Common myeloid progenitor, CD34-positive (primary cell): ENCODE data around the gene APOB.

ENCODE experiments used
- CTCF ChIA-PET: fragments of 350-600 bp; sonication (Branson Sonifier 250); formaldehyde crosslinking; loops from one replicate; lab custom pipeline; 2021; ENCODE audit warnings: antibody characterized with exemption; lab: Charles Lee
- POLR2A ChIA-PET: fragments of 350-600 bp; sonication (Branson Sonifier 250); formaldehyde crosslinking; loops from one replicate; lab custom pipeline; 2021; ENCODE audit warnings: antibody characterized with exemption; lab: Charles Lee
- DNase-seq, 3 donors: peaks; one replicate each; pipeline versions ENCODE4 v3.0.0 to v3.0.0-alpha.2; 2013
- H3K27ac ChIP-seq, 2 experiments: 1 replicate in 1 of 2; 2 replicates in 1 of 2; pipeline ENCODE4 v1.7.0; 2013; ENCODE audit warnings: inconsistent platforms in 2 of 2, low read length in 2 of 2, mild to moderate bottlenecking in 2 of 2, low read depth in 1 of 2, moderate library complexity in 1 of 2; ENCODE audit not compliant: severe bottlenecking in 2 of 2, insufficient read depth in 1 of 2, poor library complexity in 1 of 2
- H3K27me3 ChIP-seq, 5 experiments: replicated peaks in 2 of 5; 1 replicate in 3 of 5; 2 replicates in 2 of 5; pipeline versions ENCODE4 v1.6.1 to v1.7.0; 2013; ENCODE audit warnings: low read length in 4 of 5, mild to moderate bottlenecking in 2 of 5, moderate library complexity in 2 of 5, inconsistent platforms in 1 of 5; ENCODE audit not compliant: insufficient read depth in 5 of 5, control insufficient read depth in 4 of 5
- H3K36me3 ChIP-seq, 4 experiments: 1 replicate in 2 of 4; 2 replicates in 2 of 4; pipeline versions ENCODE4 v1.6.1 to v1.7.0; 2013; ENCODE audit warnings: low read length in 3 of 4, control low read depth in 1 of 4, mild to moderate bottlenecking in 1 of 4; ENCODE audit not compliant: control insufficient read depth in 4 of 4, insufficient read depth in 4 of 4
- H3K4me1 ChIP-seq, 4 experiments: 1 replicate in 3 of 4; 2 replicates in 1 of 4; pipeline versions ENCODE4 v1.6.1 to v1.7.1; 2013; ENCODE audit warnings: low read length in 3 of 4, mild to moderate bottlenecking in 3 of 4, control low read depth in 1 of 4, inconsistent platforms in 1 of 4, moderate library complexity in 1 of 4; ENCODE audit not compliant: control insufficient read depth in 4 of 4, insufficient read depth in 4 of 4; ENCODE audit errors: control extremely low read depth in 1 of 4
- H3K4me3 ChIP-seq, 7 experiments: 1 replicate in 4 of 7; 2 replicates in 3 of 7; pipeline versions ENCODE4 v1.5.1 to v1.7.0; 2013; ENCODE audit warnings: mild to moderate bottlenecking in 7 of 7, low read length in 6 of 7, moderate library complexity in 6 of 7, inconsistent platforms in 2 of 7, low read depth in 2 of 7, control low read depth in 1 of 7; ENCODE audit not compliant: insufficient read depth in 4 of 7, control insufficient read depth in 1 of 7; ENCODE audit errors: extremely low read depth in 1 of 7
- H3K9me3 ChIP-seq, 5 experiments: 1 replicate in 4 of 5; 2 replicates in 1 of 5; pipeline versions ENCODE4 v1.6.1 to v1.7.1; 2013; ENCODE audit warnings: low read length in 4 of 5, mild to moderate bottlenecking in 2 of 5, inconsistent platforms in 1 of 5, low read depth in 1 of 5, moderate library complexity in 1 of 5; ENCODE audit not compliant: control insufficient read depth in 4 of 5, insufficient read depth in 2 of 5; ENCODE audit errors: control extremely low read depth in 1 of 5
- WGBS: methylation state at CpG from one replicate; pipeline ENCODE4 v1.1.5; 2013; ENCODE audit not compliant: insufficient coverage; 5-methylcytosine and 5-hydroxymethylcytosine counted together

APOB gene

DNA sequence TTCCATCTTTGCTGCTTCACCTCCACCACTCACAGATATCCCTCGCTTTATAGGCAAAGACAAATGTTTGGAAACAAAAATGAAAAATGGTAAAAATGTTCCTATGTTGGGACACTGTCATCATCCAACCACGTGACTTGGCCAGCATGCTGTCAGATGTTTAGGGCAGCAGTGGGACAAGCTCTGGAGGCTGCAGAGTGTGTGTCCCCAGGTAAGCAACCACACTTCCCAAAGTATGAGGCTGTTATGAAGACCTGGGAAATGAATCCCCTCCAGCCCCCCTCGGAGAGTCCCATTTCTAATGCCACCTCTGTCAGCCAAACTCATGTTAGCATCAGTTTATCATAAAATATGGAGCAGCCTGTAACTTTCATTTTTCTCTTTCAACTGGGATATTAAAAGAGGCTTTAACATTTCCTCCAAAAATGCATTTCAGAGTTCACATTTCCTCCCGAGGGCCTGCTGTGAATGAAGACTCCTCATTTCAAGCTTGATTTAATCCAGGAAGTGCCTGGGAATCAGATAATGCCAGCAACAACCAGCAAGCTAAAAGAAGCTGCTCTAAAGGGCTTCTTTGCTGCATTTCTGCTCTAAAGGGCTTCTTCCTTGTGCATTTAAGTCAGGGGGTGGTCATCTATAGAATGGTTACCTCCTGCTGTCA, 66.2 kb downstream of the APOB start:
- 20% methylated on average over 2 of the region's 4 CpGs for WGBS
- H3K4me1 ChIP-seq: peaks cover 0 to 2% (median 0%) of the 10 kb centered on the region in 4 experiments
- H3K36me3 ChIP-seq: no peaks in the 10 kb centered on the region
- peaks cover 0 to 5% (median 0%) of the 10 kb centered on the region in 5 experiments for H3K27me3 ChIP-seq
- no peak overlapping the region for H3K27ac ChIP-seq
- DNase-seq: no peak
- no peak overlapping the region for H3K4me3 ChIP-seq
- no peaks in the 10 kb centered on the region for H3K9me3 ChIP-seq
- ChIA-PET POLR2A (interaction anchor here (0.5 kb wide), 1 partner anchor 60 kb away, joined by 4 read pairs; no protein-coding TSS in a partner anchor), CTCF (interaction anchor here (1.2 to 1.4 kb wide), 3 partner anchors 9 to 16 kb away, joined by 3 to 5 read pairs (median 3); no protein-coding TSS in a partner anchor)

GRCh38 chr2:20976527-20976926, 67.3 kb downstream of the APOB start:
- Histone ChIP-seq H3K36me3 (no peaks in the 10 kb centered on the region), H3K9me3 (no peaks in the 10 kb centered on the region), H3K4me1 (peaks cover 0 to 2% (median 0%) of the 10 kb centered on the region in 4 experiments), H3K27me3 (no peaks in the 10 kb centered on the region), H3K27ac (no peak overlapping the region), H3K4me3 (no peak overlapping the region)
- POLR2A ChIA-PET: no interaction called here
- CTCF ChIA-PET: interaction anchor here (1.2 kb wide), 1 partner anchor 10 kb away, joined by 5 read pairs; no protein-coding TSS in a partner anchor
- 100% methylated on average over 1 of the region's 4 CpGs for whole genome bisulfite sequencing
- DNase-seq: no peak

GRCh38 chr2:20972792-20973565, 70.9 kb downstream of the APOB start:
- Histone ChIP-seq H3K4me1 (peaks cover 0 to 2% (median 0%) of the 10 kb centered on the region in 4 experiments), H3K9me3 (no peaks in the 10 kb centered on the region), H3K4me3 (no peak overlapping the region), H3K27ac (no peak overlapping the region), H3K36me3 (no peaks in the 10 kb centered on the region), H3K27me3 (no peaks in the 10 kb centered on the region)
- ChIA-PET POLR2A (no interaction called here), CTCF (interaction anchor here (4.0 kb wide), 1 partner anchor 11 kb away, joined by 16 read pairs; no protein-coding TSS in a partner anchor)
- no peak for DNase-seq
- 100% methylated on average over 2 of the region's 2 CpGs for WGBS

DNA sequence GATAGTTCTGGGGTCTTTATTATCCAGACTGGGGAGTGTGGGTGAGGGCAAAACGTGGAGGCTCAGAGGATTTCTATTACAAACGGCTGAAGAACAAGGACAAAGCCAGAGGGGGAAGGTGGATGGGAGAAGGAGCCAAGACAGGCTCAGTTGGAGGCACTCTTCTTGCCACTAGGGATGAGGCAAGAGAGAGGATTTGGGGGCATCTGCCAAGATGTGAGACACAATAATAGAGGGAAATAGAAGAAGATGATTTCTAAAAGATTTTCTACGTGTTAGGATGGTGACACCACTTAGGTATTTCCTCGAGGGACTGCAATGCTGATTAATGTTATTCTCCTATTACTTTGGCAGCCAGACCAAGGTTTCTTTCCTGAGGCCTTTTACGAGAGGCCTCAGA, 71.8 kb downstream of the APOB start:
- no peaks in the 10 kb centered on the region for H3K36me3 ChIP-seq
- CTCF ChIA-PET: interaction anchor here (4.0 kb wide), 1 partner anchor 10 kb away, joined by 16 read pairs; no protein-coding TSS in a partner anchor

GRCh38 chr2:20970068-20970467, 73.8 kb downstream of the APOB start:
- H3K4me1 ChIP-seq: no peaks in the 10 kb centered on the region
- WGBS: 0% methylated on average over 1 of the region's 4 CpGs
- H3K9me3 ChIP-seq: no peaks in the 10 kb centered on the region
- DNase-seq: peak in 2 of 3 donors; percentile 10 to 14
- H3K27ac ChIP-seq: no peak overlapping the region
- ChIA-PET POLR2A (no interaction called here), CTCF (no interaction called here)
- peaks cover 0 to 4% (median 0%) of the 10 kb centered on the region in 5 experiments for H3K27me3 ChIP-seq
- H3K4me3 ChIP-seq: no peak overlapping the region
- H3K36me3 ChIP-seq: no peaks in the 10 kb centered on the region

More for the DNA sequence above, 71.8 kb downstream of the APOB start:
- WGBS: 87% methylated on average over 3 of the region's 5 CpGs
- H3K4me3 ChIP-seq: no peak overlapping the region
- no peaks in the 10 kb centered on the region for H3K4me1 ChIP-seq
- H3K9me3 ChIP-seq: no peaks in the 10 kb centered on the region
- no peak for DNase-seq
- H3K27ac ChIP-seq: no peak overlapping the region
- H3K27me3 ChIP-seq: peaks cover 0 to 3% (median 0%) of the 10 kb centered on the region in 5 experiments
- POLR2A ChIA-PET: no interaction called here

DNA sequence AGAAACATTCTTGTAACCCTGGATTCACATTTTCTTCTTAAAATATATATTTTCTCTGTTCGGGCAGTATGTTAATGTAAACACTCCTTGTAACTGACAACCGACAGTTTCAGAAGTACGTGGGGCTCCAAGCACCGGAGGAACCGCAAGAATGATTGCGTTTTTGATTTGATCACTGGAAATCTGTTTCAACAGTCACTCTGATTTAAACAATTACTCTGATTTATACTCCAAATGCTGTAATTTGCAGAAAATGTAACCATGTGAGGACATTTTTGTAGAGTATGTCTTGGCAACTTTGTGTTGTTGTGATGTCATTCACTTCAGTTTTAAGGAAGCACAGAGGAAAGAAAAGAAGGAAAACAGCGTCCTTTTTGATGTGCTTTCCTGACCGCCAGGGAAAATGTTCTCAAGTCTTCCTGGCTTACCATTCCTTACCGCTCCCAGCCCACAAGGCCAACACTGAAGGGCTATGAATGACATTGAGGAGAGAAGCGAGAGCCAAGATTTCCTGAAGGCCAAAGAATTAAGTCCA, 77.7 kb downstream of the APOB start:
- H3K36me3 ChIP-seq: no peaks in the 10 kb centered on the region
- WGBS: 91% methylated on average over 4 of the region's 10 CpGs
- H3K4me1 ChIP-seq: no peaks in the 10 kb centered on the region
- DNase-seq: no peak
- H3K27ac ChIP-seq: no peak overlapping the region
- POLR2A ChIA-PET: no interaction called here
- H3K4me3 ChIP-seq: no peak overlapping the region
- H3K9me3 ChIP-seq: no peaks in the 10 kb centered on the region
- CTCF ChIA-PET: interaction anchor here (3.3 kb wide), 1 partner anchor 305 kb away, joined by 16 read pairs; no protein-coding TSS in a partner anchor
- peaks cover 0 to 4% (median 2%) of the 10 kb centered on the region in 5 experiments for H3K27me3 ChIP-seq
